NCI-H187 treated with DMSO at 0.1 percent for 48 hours (cell line): Measurements from ENCODE around the gene COLQ.

ENCODE experiments used
- DNase-seq: peaks from one replicate; lab custom pipeline; 2025; lab: John Stamatoyannopoulos, UW

The COLQ gene

GRCh38 chr3:15454965-15455364, 66.5 kb downstream of the COLQ start:
- DNase-seq: no peak

- DNase-seq: no peak
Observed at GRCh38 chr3:15453991-15454625, 67.4 kb downstream of the COLQ start.

- no peak for DNase-seq
Observed at GRCh38 chr3:15453501-15453900, 68.0 kb downstream of the COLQ start.

GRCh38 chr3:15452961-15453360, 68.5 kb downstream of the COLQ start:
- no peak for DNase-seq

GRCh38 chr3:15452156-15452555, 69.3 kb downstream of the COLQ start:
- DNase-seq: no peak

GRCh38 chr3:15451216-15452113, 70.0 kb downstream of the COLQ start:
- no peak for DNase-seq

- no peak for DNase-seq
Observed at GRCh38 chr3:15450438-15451215, 70.9 kb downstream of the COLQ start.

- no peak for DNase-seq
Observed at GRCh38 chr3:15449489-15450224, 71.8 kb downstream of the COLQ start.

- no peak for DNase-seq
Observed at GRCh38 chr3:15443826-15444524, 77.5 kb downstream of the COLQ start.

GRCh38 chr3:15440891-15441290, 80.6 kb downstream of the COLQ start:
- DNase-seq: no peak

- DNase-seq: no peak
Observed at GRCh38 chr3:15439476-15439875, 82.0 kb downstream of the COLQ start.

GRCh38 chr3:15438983-15439382, 82.5 kb downstream of the COLQ start:
- no peak for DNase-seq

- DNase-seq: no peak
Observed at GRCh38 chr3:15436246-15436645, 85.3 kb downstream of the COLQ start.

- DNase-seq: no peak
Observed at GRCh38 chr3:15434756-15435155, 86.8 kb downstream of the COLQ start.

GRCh38 chr3:15433531-15433930, 88.0 kb downstream of the COLQ start:
- DNase-seq: no peak

GRCh38 chr3:15431256-15431837, 90.2 kb downstream of the COLQ start:
- DNase-seq: no peak

- DNase-seq: no peak
Observed at GRCh38 chr3:15430624-15431023, 90.9 kb downstream of the COLQ start.

GRCh38 chr3:15429080-15429479, 92.4 kb downstream of the COLQ start:
- DNase-seq: no peak

- no peak for DNase-seq
Observed at GRCh38 chr3:15428539-15428938, 93.0 kb downstream of the COLQ start.

GRCh38 chr3:15427981-15428380, 93.5 kb downstream of the COLQ start:
- DNase-seq: no peak
